GM19455 (cell line): ENCODE data around the gene SNCB.

ENCODE experiments used
- ATAC-seq: cut with Tn5 transposase; IDR thresholded peaks from one replicate; pipeline ENCODE4 v1.9.1; 2021; ENCODE audit not compliant: unreplicated experiment

The SNCB gene

GRCh38 chr5:176629853-176630680, at the start of gene SNCB, which contains the start of gene EIF4E1B:
Gene SNCB, minus strand, starts transcription at chr5:176630534. Its CDS starts 880 bp downstream, at chr5:176629654.
Gene EIF4E1B, plus strand, starts transcription at chr5:176630675. Its CDS starts 12,113 bp downstream, at chr5:176642788.
- ATAC-seq: no peak

GRCh38 chr5:176679365-176680225, 49.3 kb upstream of the SNCB start:
- ATAC-seq: no peak

- ATAC-seq: no peak
These were observed 48.2 kb upstream of the SNCB start for GRCh38 chr5:176678584-176678983.

DNA sequence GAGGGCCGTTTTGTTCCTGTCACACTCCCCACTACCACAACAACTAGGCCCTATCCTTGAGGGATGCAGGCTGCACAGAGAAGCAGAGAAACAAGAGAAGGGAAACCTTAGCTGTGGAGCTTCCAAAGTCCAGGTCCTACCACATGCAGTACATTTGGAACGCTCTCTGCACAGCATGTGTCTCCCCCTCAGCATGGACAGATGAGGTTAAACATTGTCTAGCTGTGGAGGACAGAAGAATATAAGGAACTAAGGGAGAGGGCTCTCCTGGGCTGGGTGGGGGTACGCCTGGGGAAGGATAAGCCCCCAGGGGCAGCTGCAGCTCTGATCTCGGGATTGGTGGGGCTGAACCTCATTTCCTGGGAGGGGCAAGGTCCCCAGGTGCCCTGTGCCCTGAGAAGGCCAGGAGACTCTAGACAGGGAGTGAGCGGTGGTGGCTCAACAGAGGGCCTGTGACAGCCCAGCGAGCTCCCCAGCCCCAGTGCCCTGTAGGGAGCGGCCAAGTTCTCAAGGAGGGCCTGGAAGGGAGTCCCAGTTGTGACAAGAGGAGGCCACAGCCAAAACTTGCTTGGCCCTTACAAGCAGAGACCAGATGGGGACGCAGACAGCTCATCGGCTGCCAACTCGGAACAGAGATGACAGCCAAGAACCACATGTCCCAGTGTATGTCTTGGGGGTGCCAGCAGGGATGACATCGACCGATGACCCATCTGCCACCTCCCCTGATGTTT, 47.0 kb upstream of the SNCB start:
- no peak for ATAC-seq

DNA sequence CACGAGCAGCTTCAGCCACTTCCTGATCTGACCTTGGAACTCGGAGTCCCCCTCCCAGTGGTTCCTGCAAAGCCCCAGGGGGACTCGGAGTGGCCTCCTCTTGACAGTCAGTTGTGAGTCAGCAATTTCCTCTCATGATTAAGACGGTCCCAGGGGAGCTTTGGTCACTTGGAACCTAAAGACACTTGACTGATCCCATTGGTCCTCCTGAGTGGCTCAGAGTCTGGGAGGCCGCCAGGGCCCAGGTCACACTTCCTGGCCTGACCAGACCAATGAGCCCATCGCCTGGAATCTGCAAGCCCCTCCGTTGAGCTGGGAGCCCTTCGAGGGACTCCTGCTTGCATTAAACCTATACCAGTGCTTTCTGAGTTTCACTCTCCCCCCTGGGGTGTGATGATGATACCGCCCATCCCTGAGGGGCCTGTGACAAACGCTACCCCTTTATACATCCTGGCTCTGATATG, 46.1 kb upstream of the SNCB start:
- ATAC-seq: no peak

DNA sequence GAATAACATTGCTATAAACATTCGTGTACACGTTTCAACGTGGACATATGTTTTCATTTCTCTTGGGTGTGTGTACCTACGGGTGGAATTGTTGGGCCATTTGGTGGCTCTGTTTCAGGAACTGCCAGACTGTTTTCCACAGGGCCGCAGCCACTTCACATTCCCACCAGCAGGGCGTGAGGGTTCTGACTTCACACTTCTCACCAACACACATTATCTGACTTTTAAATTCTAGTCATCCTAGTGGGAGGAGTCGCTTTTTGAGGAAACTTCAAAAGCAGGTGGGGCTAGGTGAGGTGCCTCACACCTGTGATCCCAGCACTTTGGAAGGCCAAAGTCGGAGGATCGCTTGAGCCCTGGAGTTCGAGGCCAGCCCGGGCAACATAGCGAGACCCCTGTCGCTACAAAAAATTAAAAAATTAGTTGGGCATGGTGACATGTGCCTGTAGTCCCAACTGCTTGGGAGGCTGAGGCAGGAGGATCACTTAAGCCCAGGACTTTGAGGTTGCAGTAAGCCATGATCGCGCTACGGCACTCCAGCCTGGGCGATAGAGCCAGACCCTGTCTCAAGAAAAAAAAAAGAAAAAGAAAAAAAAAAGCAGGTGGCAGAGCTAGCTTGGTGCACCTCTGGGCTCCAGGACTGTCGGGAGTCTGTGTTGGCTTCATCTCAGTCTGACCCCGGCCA, 45.5 kb upstream of the SNCB start:
- no peak for ATAC-seq

- ATAC-seq: no peak
These were observed 44.5 kb upstream of the SNCB start for GRCh38 chr5:176674799-176675198.

GRCh38 chr5:176673651-176674583, 43.6 kb upstream of the SNCB start:
- ATAC-seq: no peak

DNA sequence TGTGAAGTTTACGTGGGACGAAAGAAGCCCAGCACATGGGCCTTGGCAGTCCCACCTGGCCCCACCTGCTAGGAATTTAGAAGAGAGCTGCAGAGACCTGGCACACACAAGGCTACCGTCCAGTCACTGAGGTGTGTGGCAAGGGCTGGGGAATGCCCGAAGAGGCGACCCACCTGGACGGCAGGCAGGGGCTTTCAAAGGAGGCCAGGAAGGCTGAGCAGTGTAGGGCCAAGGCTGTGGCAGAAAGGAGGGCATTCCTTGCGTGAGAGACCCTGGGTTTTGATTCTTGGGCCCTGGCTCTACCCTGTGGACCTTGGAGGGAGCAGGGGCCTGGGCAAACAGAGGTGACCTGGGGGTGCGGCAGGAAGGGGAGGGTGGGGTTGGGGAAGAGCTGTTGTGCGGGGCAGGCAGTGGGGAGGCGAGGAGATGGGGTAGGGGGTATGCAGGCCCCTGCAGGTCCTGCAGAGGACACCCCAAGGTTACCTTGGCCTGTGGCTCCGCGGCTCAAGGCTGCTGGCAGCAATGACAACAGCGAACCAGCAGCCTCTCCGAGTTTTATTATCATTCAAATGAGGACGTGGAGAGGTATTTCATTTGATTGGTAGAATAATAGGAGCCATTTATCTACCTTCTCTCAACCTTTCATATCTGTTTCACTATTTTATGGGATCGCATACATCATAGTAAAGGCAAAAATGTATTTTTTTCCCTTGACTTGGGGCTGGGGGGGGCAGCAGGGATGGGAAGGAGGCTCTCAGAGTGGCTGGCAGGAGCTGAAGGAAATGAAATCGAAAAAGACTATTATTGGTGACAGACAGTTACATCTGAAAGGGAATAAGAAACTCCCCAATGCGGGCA, 41.8 kb upstream of the SNCB start:
- no peak for ATAC-seq

DNA sequence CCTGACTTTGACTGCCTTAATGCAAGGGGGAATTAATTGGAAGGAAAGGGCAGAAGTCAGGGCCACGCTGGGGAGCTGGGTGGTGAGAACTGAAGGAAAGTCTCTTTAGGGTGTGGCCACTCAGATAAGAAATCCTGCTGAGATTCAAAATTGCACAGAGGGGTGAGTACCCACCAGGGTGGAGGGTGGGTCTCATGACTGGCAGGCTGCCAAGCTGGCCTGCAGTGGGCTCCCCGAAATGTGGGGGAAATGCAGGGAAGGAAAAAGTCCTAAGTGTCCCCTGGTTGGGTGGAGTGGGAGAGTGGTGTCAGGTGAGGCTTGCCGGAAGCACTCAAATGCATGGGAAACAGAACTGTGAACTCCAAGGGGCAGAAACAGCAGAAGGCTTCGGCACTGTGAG, 41.1 kb upstream of the SNCB start:
- no peak for ATAC-seq

GRCh38 chr5:176670449-176670848, 40.1 kb upstream of the SNCB start:
- no peak for ATAC-seq

DNA sequence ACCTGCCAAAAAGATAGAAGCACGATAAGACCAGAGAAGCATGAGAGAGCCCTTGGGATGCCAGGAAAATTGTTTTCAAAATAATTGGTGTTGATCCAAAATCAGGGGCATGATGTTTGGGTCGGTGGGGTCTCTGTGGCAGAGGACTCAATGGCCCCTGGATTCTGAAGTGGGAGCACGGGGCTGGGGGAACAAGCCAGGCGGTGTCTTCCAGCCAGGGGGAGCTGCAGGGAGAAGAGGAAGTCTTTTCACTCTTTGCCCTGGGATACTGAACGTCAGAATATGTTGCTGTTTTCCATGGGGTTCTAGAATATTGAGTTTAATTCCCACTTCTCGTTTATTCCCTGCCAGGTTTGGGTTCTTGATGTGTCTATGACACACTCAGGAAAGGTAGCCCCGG, 37.3 kb upstream of the SNCB start:
- no peak for ATAC-seq

DNA sequence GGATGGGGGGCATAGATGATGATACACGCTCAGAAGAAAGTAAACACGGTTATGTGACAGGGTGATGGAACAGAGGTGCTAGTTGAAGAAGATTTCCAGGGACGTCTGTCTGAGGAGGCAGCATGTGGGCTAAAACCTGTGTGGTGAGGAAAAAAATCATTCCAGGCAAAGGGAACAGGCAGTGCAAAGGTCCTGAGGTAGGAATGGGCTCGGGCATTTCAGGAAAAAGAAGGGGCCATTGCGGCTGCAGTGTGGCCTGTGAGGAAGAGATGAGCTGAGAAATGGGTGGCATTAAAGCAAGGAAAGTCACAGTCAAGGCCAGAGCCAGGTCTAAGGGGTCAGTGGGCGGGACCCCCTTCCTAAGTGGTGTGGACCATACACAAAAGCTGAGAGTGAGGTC, 35.2 kb upstream of the SNCB start:
- no peak for ATAC-seq

DNA sequence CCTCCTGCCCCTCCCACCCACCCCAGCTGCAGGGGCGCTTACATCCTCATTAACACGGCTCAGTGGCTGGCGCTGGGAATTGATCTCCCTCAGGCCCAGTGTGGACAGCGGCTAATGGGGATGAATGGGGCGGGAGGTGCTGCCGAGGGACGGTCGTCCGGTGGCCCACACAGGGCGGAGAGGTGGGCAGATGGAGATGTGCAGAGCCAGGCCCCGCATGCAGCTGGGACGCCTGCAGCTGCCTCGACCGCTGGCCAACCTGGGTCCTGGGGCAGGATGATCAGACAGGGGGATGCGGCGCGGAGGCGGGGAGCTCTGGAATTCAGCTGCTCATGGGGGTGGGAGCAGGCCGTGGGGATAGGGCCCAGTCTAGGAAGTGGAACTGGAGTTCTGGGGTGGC, 34.6 kb upstream of the SNCB start:
- ATAC-seq: no peak

- ATAC-seq: no peak
These were observed 34.1 kb upstream of the SNCB start for GRCh38 chr5:176664479-176664878.

- ATAC-seq: no peak
These were observed 33.2 kb upstream of the SNCB start for GRCh38 chr5:176663566-176663965.

DNA sequence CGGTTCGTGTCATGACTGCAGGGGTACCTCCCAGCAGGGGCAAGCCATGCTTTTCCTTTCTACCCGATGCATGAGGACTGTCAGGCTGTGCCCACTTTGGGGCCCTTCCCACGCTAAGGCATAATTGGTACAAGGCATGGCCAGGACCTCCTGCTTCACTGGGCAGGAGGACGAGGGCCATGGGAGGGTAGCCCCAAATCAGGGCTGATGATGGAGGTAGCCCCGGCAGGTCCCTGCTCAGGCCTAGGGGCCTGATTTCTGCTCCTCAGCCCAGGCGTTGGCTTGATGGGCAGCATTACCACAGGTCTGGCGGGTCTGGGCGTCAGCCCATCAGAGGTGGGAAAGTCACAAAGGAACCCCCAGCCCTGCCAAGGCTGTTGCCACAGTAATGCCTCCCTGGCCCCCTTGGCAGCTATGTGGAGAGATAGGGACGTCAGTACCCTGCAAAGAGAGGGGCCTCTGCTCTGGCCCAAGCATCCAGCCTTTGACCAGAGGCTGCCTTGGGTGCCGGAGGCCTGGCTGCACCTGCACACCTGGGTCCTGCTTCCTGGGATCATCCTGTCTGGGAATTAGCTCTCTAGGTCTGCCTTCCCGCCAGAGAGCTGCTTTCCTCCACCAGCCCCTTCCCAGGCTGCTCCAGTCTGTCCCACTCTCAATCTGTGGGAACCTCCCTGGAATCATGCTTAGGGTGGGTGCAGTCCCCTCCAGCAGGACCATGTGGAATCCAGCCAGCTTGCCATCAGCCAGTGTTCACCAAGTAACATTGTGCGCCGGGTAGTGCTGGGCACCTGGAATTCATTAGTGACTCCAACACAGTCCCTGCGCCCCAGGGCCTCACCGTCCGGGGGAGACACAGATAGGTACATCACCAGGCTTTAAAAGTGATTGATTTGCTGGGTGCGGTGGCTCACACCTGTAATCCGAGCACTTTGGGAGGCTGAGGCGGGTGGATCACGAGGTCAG, 32.3 kb upstream of the SNCB start:
- ATAC-seq: no peak
